C1 segment of cervical spinal cord (tissue), 14 donors: ENCODE measurements around the gene MCC.

Source experiments
- DNase-seq, 14 donors: peaks; one replicate each; lab custom pipeline; 2025; lab: John Stamatoyannopoulos, UW

Gene MCC

DNA sequence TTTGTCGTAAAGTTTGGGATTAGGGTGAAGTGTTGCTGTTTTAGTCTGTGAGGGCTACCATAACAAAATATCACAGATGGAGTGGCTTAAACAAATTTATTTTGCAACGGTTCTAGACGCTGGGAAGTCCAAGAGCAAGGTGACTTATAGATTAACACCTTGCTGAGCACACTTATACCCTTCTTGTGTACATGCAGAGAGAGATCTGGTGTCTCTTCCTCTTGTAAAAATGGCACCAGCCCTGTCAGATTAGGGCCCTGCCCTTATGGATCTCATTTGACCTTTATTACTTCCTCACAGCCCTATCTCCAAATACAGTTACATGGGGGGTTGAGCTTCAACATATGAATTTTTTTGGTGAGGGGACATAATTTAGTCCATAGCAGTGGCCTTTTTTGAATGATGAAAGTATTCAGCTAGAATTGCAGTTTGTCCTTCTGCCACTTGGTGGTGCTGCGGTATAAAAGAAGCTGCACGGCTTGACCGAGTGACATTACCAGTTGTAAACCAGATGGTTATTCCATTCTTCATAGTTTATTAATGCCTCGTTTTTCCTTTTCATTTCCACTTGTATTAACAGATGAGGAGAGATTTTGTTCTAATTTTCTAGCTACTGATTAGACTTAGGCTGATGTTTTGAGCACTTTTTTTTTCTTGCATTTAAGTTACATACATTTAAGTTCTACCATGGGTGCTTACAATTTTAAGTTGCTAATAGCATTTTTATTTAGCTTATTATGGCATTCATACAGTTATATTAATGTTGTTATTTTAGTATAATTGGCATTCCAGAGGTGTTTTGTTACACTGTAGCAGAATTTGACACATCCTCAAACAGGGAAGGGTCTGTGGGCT, 492.3 kb downstream of the MCC start:
- DNase-seq, result peak in 12 of 14 donors; percentile 3 to 56 (median 30)

DNA sequence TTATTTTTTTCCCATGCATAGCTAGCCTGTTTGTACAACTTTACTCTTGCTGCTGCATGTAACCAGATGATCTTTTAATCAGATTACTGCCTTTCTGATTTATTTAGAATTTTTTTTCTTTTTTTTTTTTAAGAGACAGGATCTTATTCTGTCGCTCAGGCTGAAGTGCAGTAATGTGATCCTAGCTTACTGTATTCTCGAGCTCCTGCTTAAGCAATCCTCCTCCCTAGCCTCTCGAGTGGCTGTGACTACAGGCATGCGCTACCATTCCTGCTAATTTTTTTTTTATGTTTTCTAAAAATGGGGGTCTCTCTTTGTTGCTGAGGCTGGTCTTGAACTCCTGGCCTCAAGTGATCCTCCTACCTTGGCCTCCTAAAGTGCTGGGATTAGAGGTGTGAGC, 502.0 kb downstream of the MCC start:
- DNase-seq, result no peak

DNA sequence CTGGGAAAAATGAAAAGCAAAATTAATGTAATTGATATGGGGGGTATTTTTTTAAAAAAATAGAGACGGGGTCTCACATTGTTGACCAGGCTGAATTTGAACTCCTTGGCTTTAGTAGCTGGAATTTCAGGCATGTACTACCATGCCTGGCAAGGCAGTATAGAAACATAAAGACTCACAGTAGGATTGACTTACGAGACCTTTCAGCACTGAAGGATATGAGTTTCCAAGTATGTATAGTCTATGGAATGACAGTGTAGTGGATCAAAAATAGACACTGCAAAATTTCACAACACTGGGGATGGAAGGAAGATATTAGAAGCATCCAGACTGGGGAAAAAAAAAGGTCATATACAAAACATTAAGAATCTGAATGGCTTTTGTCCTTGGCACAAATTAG, 504.9 kb downstream of the MCC start:
- no peak for DNase-seq

- no peak for DNase-seq
Measured at GRCh38 chr5:112979723-112980122, 508.5 kb downstream of the MCC start.

DNA sequence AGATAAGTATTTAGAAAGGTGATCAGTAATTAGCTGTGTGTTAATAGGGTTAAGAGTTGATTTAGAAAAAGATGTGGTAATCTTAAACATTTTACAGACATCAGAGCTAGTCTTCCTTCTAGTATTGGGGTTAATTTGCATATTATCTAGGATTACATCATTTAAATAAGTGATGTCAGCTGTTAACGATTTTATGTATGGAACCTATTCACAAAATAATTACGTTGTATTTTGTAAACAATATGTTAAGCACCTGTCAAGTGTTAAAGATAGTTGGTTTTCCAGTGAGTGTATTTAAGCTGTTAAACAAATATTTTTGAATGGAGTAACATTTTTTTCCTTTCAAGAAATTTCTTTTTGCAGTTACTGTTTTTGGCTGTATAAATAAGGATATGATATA, 509.4 kb downstream of the MCC start:
- no peak for DNase-seq

GRCh38 chr5:112977440-112977861, 510.8 kb downstream of the MCC start:
- DNase-seq, result no peak

DNA sequence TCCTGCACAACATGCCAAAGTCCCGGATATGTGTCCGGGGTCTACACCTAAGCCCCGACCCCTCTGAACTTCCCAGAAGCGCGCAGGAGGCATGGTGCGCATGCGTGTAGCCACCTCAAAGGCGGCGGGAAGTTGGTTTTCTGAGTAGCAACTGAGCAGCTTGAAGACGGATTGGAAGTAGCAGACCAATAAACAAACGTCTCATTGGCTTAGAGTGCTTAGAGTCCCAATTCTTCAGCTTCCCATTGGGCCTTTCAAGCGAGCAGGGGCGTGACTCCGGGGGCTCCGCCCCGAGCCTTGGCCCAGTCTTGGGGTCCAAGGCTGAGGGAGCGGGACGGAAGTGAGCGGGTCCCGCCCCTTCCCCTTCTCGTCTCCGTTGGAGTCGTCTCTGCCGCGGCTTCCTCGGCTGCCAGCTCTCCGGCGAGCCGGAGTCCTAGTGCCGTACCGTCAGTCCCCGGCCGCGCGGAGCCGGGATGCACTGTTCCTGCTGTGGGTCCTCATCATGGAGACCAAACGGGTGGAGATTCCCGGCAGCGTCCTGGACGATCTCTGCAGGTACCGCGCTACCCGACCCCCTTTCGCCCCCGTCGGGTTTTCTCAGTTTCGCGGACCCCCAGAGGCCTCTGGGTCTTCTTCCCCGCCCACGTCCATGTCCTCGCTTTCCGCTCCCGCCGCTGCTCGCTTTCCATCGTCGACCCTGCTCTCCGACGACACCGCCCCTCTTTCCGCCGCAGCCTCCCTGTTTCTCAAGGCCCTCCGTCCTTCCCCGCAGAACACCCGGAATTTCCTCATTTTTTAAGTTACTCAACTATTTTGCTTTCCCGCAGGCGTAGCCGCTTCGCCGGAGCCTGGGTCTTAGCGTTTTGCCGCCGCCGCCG, 511.6 kb downstream of the MCC start, which contains the start of gene DCP2:
TSS of gene DCP2 (plus strand) at position 367 of the 878 bp plus-strand sequence. CDS start at position 503, 136 bp downstream.
- peak; percentile 52 to 97 (median 90) for DNase-seq

DNA sequence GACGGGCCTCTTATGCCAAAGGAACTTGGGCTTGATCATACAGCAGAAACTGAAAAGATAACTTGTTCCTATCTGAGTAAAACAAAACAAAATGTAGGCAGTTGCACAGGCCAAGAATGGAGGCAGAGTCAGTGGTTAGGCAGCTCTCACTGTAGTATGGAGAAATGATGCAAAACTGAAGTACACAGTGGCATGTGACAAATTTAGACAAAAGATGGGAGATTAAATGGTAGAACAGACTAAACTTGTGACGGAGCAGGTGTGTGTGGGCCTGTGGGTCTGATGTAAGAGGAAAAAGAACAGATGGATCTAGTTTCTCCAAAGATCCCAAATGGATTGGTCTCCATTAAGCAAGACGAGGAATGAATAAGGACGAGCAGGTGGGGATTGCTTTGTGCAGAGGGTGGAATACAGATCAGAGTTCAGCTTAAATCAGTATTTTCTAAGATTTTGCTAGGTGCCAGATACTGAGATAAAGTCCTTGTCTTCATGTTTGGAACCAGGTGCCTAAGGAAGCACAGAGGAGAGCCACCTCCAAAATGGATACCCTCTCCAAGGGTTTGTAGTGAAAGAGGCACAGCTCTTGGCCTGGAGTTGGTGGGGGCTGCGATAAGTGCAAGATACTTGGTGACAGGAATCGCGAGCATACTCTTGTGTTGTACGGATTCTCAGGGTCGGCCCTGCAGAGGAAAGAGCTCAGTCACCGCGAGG, 512.4 kb downstream of the MCC start:
- no peak for DNase-seq

DNA sequence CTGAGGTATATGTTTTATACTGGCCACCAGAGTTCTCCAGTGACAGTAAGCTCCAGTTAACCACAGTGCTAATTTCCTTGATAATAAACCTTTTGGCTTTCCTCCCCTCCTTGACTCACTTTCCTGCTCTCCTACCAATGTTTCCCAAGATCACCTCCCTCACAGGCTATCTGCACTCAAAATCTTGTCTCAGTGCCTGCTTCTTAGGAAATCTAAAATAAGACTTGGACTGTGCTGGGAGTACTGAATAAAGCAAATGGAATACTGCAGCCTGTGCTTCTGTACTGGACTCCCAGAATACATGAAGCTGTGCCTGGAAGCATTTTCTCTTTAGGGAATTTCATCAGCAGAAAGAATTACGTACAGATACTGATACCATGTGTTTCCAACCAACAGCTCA, 513.4 kb downstream of the MCC start:
- DNase-seq, result no peak

DNA sequence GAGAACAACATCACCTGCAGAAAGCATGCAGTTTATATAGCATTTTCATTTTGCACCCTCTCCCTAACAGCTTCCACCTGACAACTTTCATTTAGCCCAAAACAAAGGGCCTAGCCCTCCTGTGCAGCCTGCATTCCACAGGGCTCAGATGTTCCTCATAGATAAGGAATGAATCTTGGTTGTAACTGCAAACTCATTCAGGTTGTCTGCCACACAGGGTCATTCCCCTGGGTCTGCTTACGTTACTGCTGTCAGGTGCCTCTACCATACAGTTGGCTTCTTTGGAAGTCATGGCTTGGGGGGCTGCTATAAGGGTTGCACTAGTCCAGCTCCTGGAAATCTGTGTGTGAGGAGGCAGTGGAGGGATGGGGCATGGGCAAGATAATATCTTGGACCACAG, 514.3 kb downstream of the MCC start:
- DNase-seq, result no peak

DNA sequence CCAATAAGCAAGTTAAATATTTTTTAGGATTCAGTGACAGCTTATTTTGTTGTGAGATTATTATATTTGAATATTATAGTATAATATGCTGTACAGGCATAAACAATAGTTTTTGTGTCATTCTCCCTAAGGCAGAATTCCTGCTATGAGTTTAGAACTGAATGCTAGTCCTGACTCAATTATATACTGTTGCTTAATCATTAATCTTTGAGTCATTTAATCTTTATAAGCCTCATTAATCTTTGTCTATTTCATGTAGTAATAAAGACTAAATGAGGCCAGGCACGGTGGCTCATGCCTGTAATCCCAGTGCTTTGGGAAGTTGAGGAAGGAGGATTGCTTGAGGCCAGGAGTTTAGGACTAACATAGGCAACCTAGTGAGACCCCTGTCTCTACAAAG, 515.2 kb downstream of the MCC start:
- no peak for DNase-seq
